LNCAP (cell line): ENCODE measurements around the gene HSPG2.

ENCODE experiments used
- CTCF ChIP-seq: fragments of 450-650 bp; IDR thresholded peaks from 2 replicates; pipeline ENCODE4 v1.5.1; 2017; ENCODE audit warnings: mild to moderate bottlenecking

The HSPG2 gene

GRCh38 chr1:21867451-21867996 is 69.6 kb downstream of the HSPG2 start:
- no peak for TF ChIP-seq CTCF

DNA sequence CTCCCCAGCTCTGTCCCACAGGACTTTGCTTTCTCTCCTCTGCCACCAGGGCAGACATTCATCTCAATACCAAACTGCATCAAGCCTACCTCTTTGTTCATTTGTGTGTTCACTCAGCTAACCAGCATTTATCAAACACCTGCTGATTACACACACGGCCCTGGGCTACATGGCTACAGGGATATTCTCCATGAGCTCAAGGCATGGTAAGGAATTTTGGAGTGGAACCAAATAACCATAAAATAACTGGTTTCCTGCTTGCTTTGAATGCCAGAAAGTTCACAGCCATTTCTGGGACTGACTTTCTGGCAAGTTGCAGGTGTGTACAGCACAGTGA is 70.4 kb downstream of the HSPG2 start:
- no peak for TF ChIP-seq CTCF

DNA sequence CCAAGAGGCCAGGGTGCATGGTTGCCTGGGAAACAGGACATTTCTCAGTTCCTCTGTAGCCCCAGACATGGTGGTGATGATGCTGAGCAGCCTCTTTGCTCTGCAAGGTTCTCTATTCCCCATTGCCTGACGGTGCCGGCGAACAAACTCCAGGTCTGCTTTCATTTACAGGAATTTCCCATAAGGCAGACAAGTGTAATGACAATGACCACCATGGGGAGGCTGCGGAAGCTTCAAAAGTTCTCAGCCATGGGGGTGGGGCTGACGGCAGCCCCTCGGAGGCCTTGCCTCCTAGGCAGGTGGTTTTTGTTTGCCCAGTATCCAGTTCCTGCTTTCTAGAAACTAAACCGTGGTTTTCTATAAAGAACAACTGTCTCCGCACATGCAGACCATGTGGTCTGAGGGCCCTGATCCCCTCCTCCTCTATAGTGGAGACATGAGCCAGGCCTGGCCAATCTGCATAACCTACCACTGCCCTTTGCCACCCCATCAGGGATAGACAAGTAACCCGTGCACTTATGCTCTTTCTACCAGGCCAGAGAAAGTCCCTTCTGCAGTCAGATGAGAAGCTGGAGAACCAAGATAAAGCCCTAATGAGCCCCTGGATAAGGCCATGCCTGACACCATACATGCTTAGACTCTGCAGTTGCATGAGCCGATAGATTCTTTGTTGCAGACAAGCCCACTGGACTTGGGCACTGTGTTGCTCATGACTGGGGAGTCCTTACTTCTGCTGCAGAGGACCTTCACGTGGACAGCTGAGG is 71.0 kb downstream of the HSPG2 start:
- TF ChIP-seq CTCF, result no peak

DNA sequence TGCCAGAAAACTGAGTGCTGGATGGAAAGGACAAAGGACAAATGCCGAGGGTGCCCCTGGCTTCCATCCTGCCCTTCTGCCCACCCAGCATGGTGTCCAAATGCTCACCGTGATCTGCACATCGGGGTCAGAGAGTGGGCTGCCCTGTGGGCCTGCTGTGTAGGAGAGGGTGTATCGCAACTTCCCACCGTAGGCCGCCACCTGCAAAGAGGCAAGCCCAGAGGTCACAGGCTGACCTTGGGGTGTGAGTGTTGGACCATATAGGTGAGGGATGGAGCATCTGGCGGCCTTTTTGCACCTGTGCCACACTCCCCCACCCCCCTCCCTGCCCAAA is 71.5 kb downstream of the HSPG2 start:
- no peak for TF ChIP-seq CTCF

- TF ChIP-seq CTCF, result no peak
These were observed 72.4 kb downstream of the HSPG2 start for GRCh38 chr1:21864730-21865129.

GRCh38 chr1:21863981-21864380 is 73.1 kb downstream of the HSPG2 start:
- no peak for TF ChIP-seq CTCF

DNA sequence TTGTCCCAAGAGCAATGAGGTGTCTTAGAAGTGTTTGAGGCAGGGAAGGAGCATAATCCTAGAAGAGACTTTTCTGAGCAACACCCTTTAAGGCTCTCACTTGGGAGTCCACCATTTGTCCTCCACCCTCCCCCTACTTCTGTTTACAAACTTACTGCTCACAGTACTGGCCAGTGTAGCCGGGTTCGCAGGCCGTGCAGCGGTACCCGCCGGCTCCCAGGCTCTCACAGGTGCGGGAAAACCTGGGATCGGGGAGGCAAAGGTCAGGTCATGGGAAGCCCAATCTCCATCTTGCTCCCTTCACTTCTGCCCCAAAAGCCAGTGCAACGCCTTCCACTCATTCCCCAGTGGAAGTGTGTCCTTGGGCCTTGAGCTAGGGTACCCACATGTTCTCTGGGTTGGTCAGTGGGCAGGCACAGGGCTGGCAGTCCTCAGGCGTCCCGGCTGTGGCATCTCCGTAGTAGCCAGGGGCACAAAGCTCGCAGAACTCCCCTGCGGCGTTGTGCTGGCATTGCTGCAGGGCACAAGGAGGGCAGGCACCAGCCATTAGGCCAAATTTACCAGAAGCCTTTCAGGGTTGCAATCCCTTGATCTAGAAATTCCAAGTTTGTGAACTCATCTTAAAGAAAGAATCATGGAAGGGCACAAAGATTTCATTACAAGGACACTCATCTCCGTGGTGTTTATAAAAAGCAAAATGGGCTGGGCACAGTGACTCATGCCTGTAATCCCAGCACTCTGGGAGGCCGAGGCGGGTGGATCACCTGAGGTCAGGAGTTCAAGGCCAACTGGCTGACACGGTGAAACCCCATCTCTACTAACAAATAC is 75.3 kb downstream of the HSPG2 start:
- TF ChIP-seq CTCF, result no peak
